T-cell (primary cell): ENCODE data around the gene SLC22A5. TPM values are rescaled to one million over a fixed set of nuclear protein-coding genes. Genes with fewer than 3 reads are reported as not detected.

ENCODE experiments used
- ATAC-seq, 4 experiments: fragments of 200-7000 bp in 3 of 4; fragments of 150-1000 bp in 1 of 4; cut with Tn5 transposase; replicated peaks in 1 of 4; 1 replicate in 3 of 4; 2 replicates in 1 of 4; pipeline ENCODE4 v1.10.0; 2021; ENCODE audit warnings: moderate library complexity in 3 of 4, mild to moderate bottlenecking in 2 of 4, moderate number of reproducible peaks in 1 of 4
- CTCF ChIA-PET, 2 donors: fragments of 300-600 bp; sonication (Branson Sonifier 250); formaldehyde crosslinking; loops; one replicate each; lab custom pipeline; 2022; ENCODE audit warnings: antibody characterized with exemption in 2 of 2; lab: Charles Lee
- POLR2A ChIA-PET, 2 donors: fragments of 300-600 bp; sonication (Branson Sonifier 250); formaldehyde crosslinking; loops; one replicate each; lab custom pipeline; 2022; ENCODE audit warnings: antibody characterized with exemption in 2 of 2; lab: Charles Lee
- DNase-seq, 35 experiments: peaks; one replicate each; pipeline versions ENCODE4 v3.0.0 to v3.0.0-alpha.2; 2013 to 2023
- H3K27ac ChIP-seq: one replicate; pipeline ENCODE4 v1.5.1; 2013; ENCODE audit warnings: low read length
- H3K27me3 ChIP-seq, 2 experiments: replicated peaks in 1 of 2; 1 replicate in 1 of 2; 2 replicates in 1 of 2; pipeline versions ENCODE4 v1.6.1 to v1.7.0; 2013; ENCODE audit warnings: low read length in 1 of 2, mixed read lengths in 1 of 2; ENCODE audit not compliant: control insufficient read depth in 2 of 2, insufficient read depth in 2 of 2; ENCODE audit errors: extremely low read depth in 1 of 2
- H3K36me3 ChIP-seq, 2 donors: 1 replicate in 1 of 2; 2 replicates in 1 of 2; pipeline versions ENCODE4 v1.6.1 to v1.7.0; 2013; ENCODE audit warnings: low read length in 1 of 2; ENCODE audit not compliant: control insufficient read depth in 2 of 2, insufficient read depth in 1 of 2; ENCODE audit errors: extremely low read depth in 1 of 2
- H3K4me1 ChIP-seq, 2 experiments: 1 replicate in 1 of 2; 2 replicates in 1 of 2; pipeline versions ENCODE4 v1.6.1 to v1.7.0; 2013; ENCODE audit warnings: low read length in 2 of 2, mixed read lengths in 1 of 2; ENCODE audit not compliant: insufficient read depth in 2 of 2, control insufficient read depth in 1 of 2; ENCODE audit errors: extremely low read depth in 1 of 2
- H3K4me3 ChIP-seq, 2 donors: 1 replicate in 1 of 2; 2 replicates in 1 of 2; pipeline versions ENCODE4 v1.5.1 to v1.7.0; 2013; ENCODE audit warnings: mild to moderate bottlenecking in 2 of 2, low read length in 1 of 2, moderate library complexity in 1 of 2; ENCODE audit not compliant: control insufficient read depth in 1 of 2; ENCODE audit errors: extremely low read depth in 1 of 2
- H3K9me3 ChIP-seq: 2 replicates; pipeline ENCODE4 v1.7.0; 2013
- H3K27ac Mint-ChIP-seq, 2 donors: one replicate each; pipeline ENCODE4 v1.8.0; 2020 to 2021; ENCODE audit warnings: mild to moderate bottlenecking in 2 of 2, mixed read lengths in 2 of 2
- H3K27me3 Mint-ChIP-seq, 2 donors: one replicate each; pipeline ENCODE4 v1.8.0; 2021 to 2022; ENCODE audit warnings: mixed read lengths in 2 of 2
- H3K36me3 Mint-ChIP-seq: one replicate; pipeline ENCODE4 v1.8.0; 2021; ENCODE audit warnings: mixed read lengths
- H3K4me1 Mint-ChIP-seq, 3 donors: one replicate each; pipeline ENCODE4 v1.8.0; 2020 to 2022; ENCODE audit warnings: mixed read lengths in 3 of 3, mild to moderate bottlenecking in 1 of 3
- H3K4me3 Mint-ChIP-seq, 3 donors: one replicate each; pipeline ENCODE4 v1.8.0; 2020 to 2022; ENCODE audit warnings: mild to moderate bottlenecking in 3 of 3, mixed read lengths in 3 of 3, moderate library complexity in 3 of 3
- H3K9me3 Mint-ChIP-seq, 3 donors: one replicate each; pipeline ENCODE4 v1.8.0; 2020 to 2022; ENCODE audit warnings: mixed read lengths in 3 of 3
- whole genome bisulfite sequencing: methylation state at CpG from one replicate; pipeline ENCODE4 v1.1.5; 2013; ENCODE audit warnings: missing lambda C conversion rate; ENCODE audit not compliant: insufficient coverage; 5-methylcytosine and 5-hydroxymethylcytosine counted together
- total RNA-seq, 35 experiments: library from RNA in 6 of 35; stranded (reverse) in 6 of 35; fragments of 120-200 nt in 1 of 35; gene quantifications; one replicate each; pipeline versions ENCODE4 v1.2.1 to v1.2.4 and lab custom pipeline; 2013 to 2026

SLC22A5 gene
- total RNA-seq, 5 donors from 2014 or later (not counting 1 experiment from before 2014, with no cell fraction given) = 4.8 to 14.0 (median 7.6) TPM

DNA sequence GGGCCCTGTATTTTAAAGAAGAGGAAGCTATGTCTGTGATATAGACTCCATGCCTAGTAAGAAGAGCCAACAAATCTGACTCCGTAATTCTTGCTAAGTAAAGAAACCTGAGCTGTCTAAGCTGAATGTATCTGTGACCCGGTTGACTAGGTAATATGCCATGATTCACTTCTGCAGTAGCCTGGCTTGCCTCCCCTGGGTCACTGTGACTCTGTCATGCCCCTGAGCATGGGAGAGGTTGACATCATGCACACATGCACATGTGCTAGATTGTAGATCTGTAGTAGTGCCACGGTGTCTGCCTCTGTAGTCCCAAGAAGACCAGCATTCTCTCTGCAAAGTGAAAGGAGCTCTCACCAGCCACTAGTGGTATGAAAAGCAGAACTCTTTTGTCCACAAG, 9.1 kb downstream of the SLC22A5 start:
- Histone ChIP-seq H3K9me3 (no peaks in the 10 kb centered on the region), H3K36me3 (peaks cover under 1 to 9% of the 10 kb centered on the region in 2 donors), H3K27me3 (no peaks in the 10 kb centered on the region), H3K4me3 (no peak overlapping the region), H3K4me1 (no peaks in the 10 kb centered on the region), H3K27ac (no peak overlapping the region)
- DNase-seq (no peak), ATAC-seq (no peak)
- Mint-ChIP-seq H3K36me3 (peaks cover 22% of the 10 kb centered on the region), H3K4me1 (no peaks in the 10 kb centered on the region), H3K27me3 (no peaks in the 10 kb centered on the region), H3K9me3 (no peaks in the 10 kb centered on the region), H3K27ac (no peak overlapping the region), H3K4me3 (no peak overlapping the region)
- 100% methylated on average over 2 of the region's 3 CpGs for WGBS
- POLR2A ChIA-PET = no interaction called here
- CTCF ChIA-PET = no interaction called here

DNA sequence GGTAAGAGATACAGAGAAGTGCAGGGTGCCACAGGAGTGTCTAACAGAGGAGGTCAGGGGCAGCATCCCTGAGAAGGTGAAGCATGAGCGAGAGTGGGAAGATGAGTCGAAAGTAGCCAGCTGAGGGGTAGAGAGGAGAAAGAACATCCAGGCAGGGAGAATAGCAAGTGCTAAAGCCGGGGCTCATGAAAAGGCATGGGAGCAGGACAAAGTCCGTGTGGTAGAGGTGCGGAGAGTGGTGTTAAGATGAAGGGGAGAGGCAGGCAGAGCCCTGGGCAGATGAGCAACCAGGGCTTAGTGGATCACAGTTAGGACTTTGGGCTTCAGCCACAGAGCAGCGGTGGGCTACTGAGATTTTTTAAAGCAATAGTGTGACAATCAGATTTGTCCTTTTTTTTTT, 10.5 kb downstream of the SLC22A5 start:
- peaks cover 2 to 3% (median 2%) of the 10 kb centered on the region in 3 donors for H3K4me1 Mint-ChIP-seq
- H3K36me3 Mint-ChIP-seq = peaks cover 22% of the 10 kb centered on the region
- Histone ChIP-seq H3K4me1 (no peaks in the 10 kb centered on the region), H3K4me3 (no peak overlapping the region), H3K36me3 (peaks cover 4 to 9% of the 10 kb centered on the region in 2 donors), H3K27me3 (no peaks in the 10 kb centered on the region), H3K27ac (no peak overlapping the region), H3K9me3 (no peaks in the 10 kb centered on the region)
- ChIA-PET POLR2A (no interaction called here), CTCF (no interaction called here)
- H3K27me3 Mint-ChIP-seq = no peaks in the 10 kb centered on the region
- no peaks in the 10 kb centered on the region for H3K9me3 Mint-ChIP-seq
- H3K4me3 Mint-ChIP-seq = no peak overlapping the region
- DNase-seq (no peak), ATAC-seq (no peak)
- no peak overlapping the region for H3K27ac Mint-ChIP-seq
- whole genome bisulfite sequencing = 94% methylated on average over 6 of the region's 6 CpGs

DNA sequence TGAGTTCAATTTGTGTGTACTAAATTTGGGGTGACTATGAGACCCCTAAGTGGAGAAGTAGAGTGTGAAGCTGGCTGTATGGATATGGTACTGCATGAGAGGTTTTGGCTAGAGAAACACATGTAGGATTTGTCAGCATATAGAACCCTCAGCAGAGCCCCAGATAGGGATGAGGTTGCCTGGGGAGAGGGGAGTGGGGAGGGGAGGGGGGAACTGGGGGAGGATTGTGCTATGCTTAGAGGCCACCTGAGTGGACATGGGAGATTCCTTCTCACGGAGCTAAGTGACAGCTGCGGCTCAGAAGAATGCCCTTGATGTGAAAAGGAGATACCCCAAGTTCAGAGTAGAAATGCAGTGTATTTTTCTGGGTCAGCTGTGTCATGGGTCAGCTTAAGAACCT, 11.2 kb downstream of the SLC22A5 start:
- Mint-ChIP-seq H3K9me3 (no peaks in the 10 kb centered on the region), H3K27ac (no peak overlapping the region), H3K27me3 (no peaks in the 10 kb centered on the region), H3K36me3 (peaks cover 22% of the 10 kb centered on the region), H3K4me3 (no peak overlapping the region), H3K4me1 (peaks cover 9 to 10% (median 9%) of the 10 kb centered on the region in 3 donors)
- ChIA-PET POLR2A (no interaction called here), CTCF (no interaction called here)
- DNase-seq (no peak), ATAC-seq (no peak)
- Histone ChIP-seq H3K27ac (no peak overlapping the region), H3K4me3 (no peak overlapping the region), H3K36me3 (peaks cover 4 to 9% of the 10 kb centered on the region in 2 donors), H3K9me3 (no peaks in the 10 kb centered on the region), H3K4me1 (peaks cover 0 to 7% of the 10 kb centered on the region in 2 experiments), H3K27me3 (no peaks in the 10 kb centered on the region)
- WGBS = 93% methylated on average over 2 of the region's 2 CpGs

DNA sequence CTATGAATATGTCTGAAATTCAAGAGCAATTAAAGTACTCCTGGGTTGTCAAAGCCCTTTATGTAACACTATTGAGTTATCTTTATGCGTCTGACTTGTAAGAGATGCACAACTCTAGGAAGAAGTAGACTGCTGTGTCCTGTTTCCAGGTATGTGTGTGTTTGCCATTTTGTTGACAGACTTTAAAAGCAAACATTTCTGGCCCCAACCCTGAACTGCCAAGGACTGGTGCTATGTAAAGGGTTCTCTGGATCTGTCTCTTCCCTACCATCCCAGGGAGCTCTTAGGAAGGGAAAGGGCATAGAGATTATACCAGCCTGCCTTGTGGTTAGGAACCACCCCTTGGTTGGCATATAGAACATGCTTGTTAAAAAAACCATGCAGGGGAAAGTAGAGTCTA, 12.1 kb downstream of the SLC22A5 start:
- CTCF ChIA-PET = interaction anchor here in 1 of 2 donors (1.7 kb wide), 1 partner anchor 119 kb away, joined by 4 read pairs; no protein-coding TSS in a partner anchor
- Mint-ChIP-seq H3K27ac (no peak overlapping the region), H3K4me3 (no peak overlapping the region), H3K9me3 (no peaks in the 10 kb centered on the region), H3K27me3 (no peaks in the 10 kb centered on the region), H3K36me3 (peaks cover 22% of the 10 kb centered on the region), H3K4me1 (peaks cover 16 to 18% (median 17%) of the 10 kb centered on the region in 3 donors)
- H3K27ac ChIP-seq = no peak overlapping the region
- no peaks in the 10 kb centered on the region for H3K27me3 ChIP-seq
- DNase-seq = no peak
- peaks cover under 1 to 14% of the 10 kb centered on the region in 2 experiments for H3K4me1 ChIP-seq
- no peaks in the 10 kb centered on the region for H3K9me3 ChIP-seq
- 100% methylated on average over 1 of the region's 1 CpG for WGBS
- no peak overlapping the region for H3K4me3 ChIP-seq
- no peak for ATAC-seq
- peaks cover 4 to 9% of the 10 kb centered on the region in 2 donors for H3K36me3 ChIP-seq
- POLR2A ChIA-PET = no interaction called here

DNA sequence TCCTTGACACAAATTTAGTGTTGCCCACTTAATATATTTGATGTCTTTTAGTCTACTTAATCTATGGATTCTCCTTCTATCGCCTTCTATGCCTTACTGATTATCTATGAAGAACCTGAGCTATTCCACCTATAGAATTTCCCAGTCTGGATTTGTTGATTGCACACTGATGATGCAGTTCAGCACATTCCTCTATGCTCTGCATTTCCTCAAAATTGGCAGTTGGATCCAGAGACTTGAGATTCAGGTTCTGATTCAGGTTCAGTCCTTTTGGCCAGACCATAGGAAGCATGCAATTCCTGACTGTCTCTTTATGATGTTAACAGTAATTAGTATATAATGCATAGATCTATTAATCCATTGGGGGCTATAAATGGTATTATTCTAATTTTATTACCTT, 13.8 kb downstream of the SLC22A5 start:
- POLR2A ChIA-PET = no interaction called here
- H3K27me3 ChIP-seq = no peaks in the 10 kb centered on the region
- 88% methylated on average over 1 of the region's 1 CpG for WGBS

DNA sequence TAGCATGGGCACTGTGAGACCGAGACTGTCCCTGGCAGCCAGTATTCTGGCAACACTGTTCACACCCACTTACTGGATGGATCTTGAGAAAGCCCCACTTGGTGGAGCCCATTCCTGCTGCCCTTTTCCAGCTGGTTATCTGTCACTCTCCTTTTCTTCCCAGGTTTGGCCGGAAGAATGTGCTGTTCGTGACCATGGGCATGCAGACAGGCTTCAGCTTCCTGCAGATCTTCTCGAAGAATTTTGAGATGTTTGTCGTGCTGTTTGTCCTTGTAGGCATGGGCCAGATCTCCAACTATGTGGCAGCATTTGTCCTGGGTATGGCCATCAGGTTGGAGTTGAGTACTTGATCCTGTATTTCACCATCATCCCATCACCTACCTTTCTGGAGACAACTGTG, 14.5 kb downstream of the SLC22A5 start:
- 100% methylated on average over 1 of the region's 5 CpGs for WGBS
- Histone ChIP-seq H3K9me3 (no peaks in the 10 kb centered on the region), H3K4me3 (no peak overlapping the region), H3K27ac (no peak overlapping the region), H3K36me3 (peaks cover 4 to 5% of the 10 kb centered on the region in 2 donors), H3K27me3 (no peaks in the 10 kb centered on the region), H3K4me1 (peaks cover 2 to 19% of the 10 kb centered on the region in 2 experiments)
- H3K4me3 Mint-ChIP-seq = no peak overlapping the region
- ATAC-seq (no peak), DNase-seq (no peak)
- ChIA-PET CTCF (no interaction called here), POLR2A (no interaction called here)
- H3K4me1 Mint-ChIP-seq = peaks cover 22 to 34% (median 25%) of the 10 kb centered on the region in 3 donors
- no peaks in the 10 kb centered on the region for H3K9me3 Mint-ChIP-seq
- no peak overlapping the region for H3K27ac Mint-ChIP-seq
- no peaks in the 10 kb centered on the region for H3K27me3 Mint-ChIP-seq
- peaks cover 13% of the 10 kb centered on the region for H3K36me3 Mint-ChIP-seq

More for the DNA sequence above, 13.8 kb downstream of the SLC22A5 start:
- Mint-ChIP-seq H3K4me1 (peaks cover 22 to 29% (median 25%) of the 10 kb centered on the region in 3 donors), H3K4me3 (no peak overlapping the region), H3K36me3 (peaks cover 21% of the 10 kb centered on the region), H3K9me3 (no peaks in the 10 kb centered on the region), H3K27ac (no peak overlapping the region), H3K27me3 (no peaks in the 10 kb centered on the region)
- Histone ChIP-seq H3K27ac (no peak overlapping the region), H3K4me1 (peaks cover 2 to 19% of the 10 kb centered on the region in 2 experiments), H3K36me3 (peaks cover 4 to 9% of the 10 kb centered on the region in 2 donors), H3K4me3 (no peak overlapping the region), H3K9me3 (no peaks in the 10 kb centered on the region)
- ATAC-seq (no peak), DNase-seq (no peak)
- CTCF ChIA-PET = interaction anchor here in 1 of 2 donors (1.7 kb wide), 1 partner anchor 117 kb away, joined by 4 read pairs; no protein-coding TSS in a partner anchor
